ENCODE measurements around the gene OR2AJ1.

The OR2AJ1 gene

GRCh38 chr1:247962911-247963588, 38.4 kb downstream of the OR2AJ1 start:
- DNase-seq, result no peak

DNA sequence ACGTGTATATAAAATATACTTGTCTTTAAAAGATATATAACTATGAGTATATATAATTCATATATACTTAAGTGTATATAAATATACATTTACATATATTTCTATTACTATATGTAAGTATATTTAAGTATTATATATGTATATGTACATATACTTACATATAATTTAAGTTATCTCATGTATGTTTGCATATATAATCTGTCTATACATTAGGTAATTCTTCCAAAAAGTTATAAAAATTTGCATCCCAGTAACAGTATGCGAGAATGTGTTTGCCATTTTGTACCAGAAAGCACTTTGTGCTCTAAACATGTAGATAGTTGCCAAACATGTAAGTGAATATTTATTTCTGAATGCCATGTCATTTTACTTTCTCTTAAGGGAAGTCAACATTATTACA, 40.2 kb downstream of the OR2AJ1 start, which contains the start of gene OR2AK2:
OR2AK2 (plus strand) TSS at position 301 of the 400 bp plus-strand sequence. CDS start 144 bp downstream, outside the sequence.
- no peak for DNase-seq

DNA sequence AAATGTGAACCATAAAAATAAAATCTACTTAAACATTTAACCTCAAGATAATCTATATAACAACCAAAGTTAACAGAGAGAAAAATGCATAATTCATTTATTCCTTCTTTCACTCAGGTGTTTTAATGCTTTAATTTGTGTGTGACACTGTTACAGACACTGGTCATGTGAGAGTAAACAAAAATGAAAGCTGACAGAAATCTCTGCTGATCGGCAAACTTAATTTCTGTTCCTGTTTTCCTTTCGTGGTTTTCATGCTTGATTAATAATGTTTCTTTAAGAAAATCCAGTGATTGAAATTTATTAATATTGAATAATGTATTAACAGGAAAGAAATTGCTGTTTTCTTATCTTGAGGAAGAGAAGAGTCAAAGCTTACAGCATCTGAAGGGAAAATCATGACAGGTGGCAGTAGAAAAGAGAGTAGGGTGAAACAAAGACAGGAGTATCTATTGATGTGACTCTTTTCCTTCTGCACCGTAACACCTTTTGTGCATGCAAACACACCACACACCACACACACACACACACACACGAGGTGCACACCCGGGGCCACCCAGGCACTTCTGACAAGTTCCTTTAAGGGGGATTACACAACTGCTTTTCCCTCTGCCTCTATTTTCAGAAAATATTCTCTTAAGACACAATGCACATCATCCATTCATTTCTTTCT, 42.0 kb downstream of the OR2AJ1 start:
- no peak for DNase-seq

Data from DMS153 (cell line).